ENCODE measurements around the gene TREM2.
"Not testable (repeated sequence)": the region's sequence is repeated elsewhere in the genome, so short reads cannot be mapped to it uniquely, and the experiment has no call there.

Gene TREM2

GRCh38 chr6:41156001-41156400 lies 6.9 kb downstream of the TREM2 start:
- no peak for DNase-seq (ENCODE audit: low read depth in 2 of 2, low spot score in 1 of 2)

- DNase-seq (ENCODE audit: low read depth in 2 of 2, low spot score in 1 of 2), result no peak
Measured at GRCh38 chr6:41155132-41155805, 7.6 kb downstream of the TREM2 start.

GRCh38 chr6:41153992-41154625 lies 8.8 kb downstream of the TREM2 start, which contains the start of gene TREML1:
TREML1 (minus strand) TSS chr6:41154347; CDS start chr6:41154288, 59 bp downstream.
- DNase-seq (ENCODE audit: low read depth in 2 of 2, low spot score in 1 of 2), result no peak

GRCh38 chr6:41153451-41153850 lies 9.5 kb downstream of the TREM2 start:
- no peak for DNase-seq (ENCODE audit: low read depth in 2 of 2, low spot score in 1 of 2)

- DNase-seq (ENCODE audit: low read depth in 2 of 2, low spot score in 1 of 2), result no peak
Measured at GRCh38 chr6:41150671-41151070, 12.2 kb downstream of the TREM2 start.

- DNase-seq (ENCODE audit: low read depth in 2 of 2, low spot score in 1 of 2), result no peak
Measured at GRCh38 chr6:41147917-41148316, 15.0 kb downstream of the TREM2 start.

GRCh38 chr6:41136911-41137310 lies 26.0 kb downstream of the TREM2 start:
- DNase-seq (ENCODE audit: low read depth in 2 of 2, low spot score in 1 of 2), result no peak

- DNase-seq (ENCODE audit: low read depth in 2 of 2, low spot score in 1 of 2), result no peak
Measured at GRCh38 chr6:41135062-41135832, 27.7 kb downstream of the TREM2 start.

GRCh38 chr6:41132254-41132653 lies 30.7 kb downstream of the TREM2 start:
- no peak for DNase-seq (ENCODE audit: low read depth in 2 of 2, low spot score in 1 of 2)

- DNase-seq (ENCODE audit: low read depth in 2 of 2, low spot score in 1 of 2), result no peak
Measured at GRCh38 chr6:41125282-41125681, 37.6 kb downstream of the TREM2 start.

- no peak for DNase-seq (ENCODE audit: low read depth in 2 of 2, low spot score in 1 of 2)
Measured at GRCh38 chr6:41122918-41123317, 40.0 kb downstream of the TREM2 start.

GRCh38 chr6:41122373-41122772 lies 40.5 kb downstream of the TREM2 start:
- DNase-seq (ENCODE audit: low read depth in 2 of 2, low spot score in 1 of 2), result no peak

GRCh38 chr6:41120058-41120457 lies 42.9 kb downstream of the TREM2 start:
- no peak for DNase-seq (ENCODE audit: low read depth in 2 of 2, low spot score in 1 of 2)

GRCh38 chr6:41119508-41119907 lies 43.4 kb downstream of the TREM2 start:
- no peak for DNase-seq (ENCODE audit: low read depth in 2 of 2, low spot score in 1 of 2)

GRCh38 chr6:41115027-41115426 lies 47.9 kb downstream of the TREM2 start:
- DNase-seq (ENCODE audit: low read depth in 2 of 2, low spot score in 1 of 2), result not testable (repeated sequence)

- no peak for DNase-seq (ENCODE audit: low read depth in 2 of 2, low spot score in 1 of 2)
Measured at GRCh38 chr6:41111017-41111416, 51.9 kb downstream of the TREM2 start.
